Suprapubic skin (tissue), 4 donors: ENCODE measurements around the gene LUM. TPM values are rescaled to one million over a fixed set of nuclear protein-coding genes. Genes with fewer than 3 reads are reported as not detected.

ENCODE experiments used
- DNase-seq, 2 donors: peaks; one replicate each; pipeline ENCODE4 v3.0.0-alpha.2; 2019; ENCODE audit warnings: low spot score in 2 of 2
- H3K27ac ChIP-seq: fragments of 200-600 bp; sonication (generic); one replicate; pipeline ENCODE4 v1.5.1; 2019
- H3K27me3 ChIP-seq: fragments of 200-600 bp; sonication (generic); one replicate; pipeline ENCODE4 v1.5.1; 2019
- H3K36me3 ChIP-seq: fragments of 200-600 bp; sonication (generic); one replicate; pipeline ENCODE4 v1.5.1; 2019
- H3K4me1 ChIP-seq: fragments of 200-600 bp; sonication (generic); one replicate; pipeline ENCODE4 v1.5.1; 2019
- H3K4me3 ChIP-seq: fragments of 200-600 bp; sonication (generic); one replicate; pipeline ENCODE4 v1.5.1; 2019; ENCODE audit warnings: mild to moderate bottlenecking
- H3K9me3 ChIP-seq: fragments of 200-600 bp; sonication (generic); one replicate; pipeline ENCODE4 v1.5.1; 2019
- CTCF ChIP-seq, 2 donors: fragments of 200-600 bp in 1 of 2; fragments of 450-650 bp in 1 of 2; sonication (generic) in 1 of 2; IDR thresholded peaks; one replicate each; pipeline ENCODE4 v1.5.1; 2016 to 2019; ENCODE audit warnings: antibody characterized with exemption in 2 of 2, mild to moderate bottlenecking in 1 of 2, moderate library complexity in 1 of 2
- EP300 ChIP-seq: sonication (generic); formaldehyde crosslinking; IDR thresholded peaks from one replicate; pipeline ENCODE4 v1.6.1; 2017; ENCODE audit warnings: antibody characterized with exemption
- POLR2A ChIP-seq, 2 donors: fragments of 450-650 bp; IDR thresholded peaks; one replicate each; pipeline ENCODE4 v1.6.1; 2017; ENCODE audit warnings: antibody characterized with exemption in 2 of 2, mild to moderate bottlenecking in 2 of 2, moderate library complexity in 2 of 2
- POLR2AphosphoS5 ChIP-seq, 3 donors: sonication (generic); formaldehyde crosslinking; IDR thresholded peaks; one replicate each; pipeline ENCODE4 v1.6.1; 2017; ENCODE audit warnings: antibody characterized with exemption in 3 of 3
- WGBS: methylation state at CpG from one replicate; pipeline ENCODE4 v1.1.5; 2018; 5-methylcytosine and 5-hydroxymethylcytosine counted together
- total RNA-seq, 4 donors: library from RNA; depleted of rRNA; stranded (reverse); fragments of >200 nt; gene quantifications; one replicate each; pipeline ENCODE4 v1.1.0, GENCODE V29; 2016

The LUM gene
- total RNA-seq, 4 donors from 2014 or later, result 7.5 to 26.0 (median 14.1) TPM

GRCh38 chr12:91123236-91123916 is 12.1 kb upstream of the LUM start:
- TF ChIP-seq CTCF (IDR thresholded peaks at IDR 0.05) (no peak), POLR2A (IDR thresholded peaks at IDR 0.05) (no peak), EP300 (no peak), POLR2AphosphoS5 (IDR thresholded peaks at IDR 0.05) (no peak)
- no peaks in the 10 kb centered on the region for H3K36me3 ChIP-seq
- no peak for DNase-seq
- WGBS, result 88% methylated on average over 5 of the region's 5 CpGs
- H3K4me1 ChIP-seq, result peaks cover 11% of the 10 kb centered on the region
- no peak overlapping the region for H3K27ac ChIP-seq
- H3K9me3 ChIP-seq, result no peaks in the 10 kb centered on the region
- no peak overlapping the region for H3K4me3 ChIP-seq
- no peaks in the 10 kb centered on the region for H3K27me3 ChIP-seq

GRCh38 chr12:91120781-91121180 is 9.5 kb upstream of the LUM start:
- Histone ChIP-seq H3K36me3 (no peaks in the 10 kb centered on the region), H3K4me1 (no peaks in the 10 kb centered on the region), H3K9me3 (no peaks in the 10 kb centered on the region), H3K4me3 (no peak overlapping the region), H3K27ac (no peak overlapping the region), H3K27me3 (no peaks in the 10 kb centered on the region)
- DNase-seq, result no peak
- no peak for TF ChIP-seq CTCF (IDR thresholded peaks at IDR 0.05)
- TF ChIP-seq EP300, result no peak
- TF ChIP-seq POLR2AphosphoS5 (IDR thresholded peaks at IDR 0.05), result no peak
- no peak for TF ChIP-seq POLR2A (IDR thresholded peaks at IDR 0.05)

- H3K4me1 ChIP-seq, result no peaks in the 10 kb centered on the region
- DNase-seq, result no peak
- no peak for TF ChIP-seq EP300
- no peak for TF ChIP-seq CTCF (IDR thresholded peaks at IDR 0.05)
- TF ChIP-seq POLR2A (IDR thresholded peaks at IDR 0.05), result no peak
- TF ChIP-seq POLR2AphosphoS5 (IDR thresholded peaks at IDR 0.05), result no peak
- no peaks in the 10 kb centered on the region for H3K27me3 ChIP-seq
- 50% methylated on average over 1 of the region's 1 CpG for WGBS
- no peaks in the 10 kb centered on the region for H3K9me3 ChIP-seq
- H3K4me3 ChIP-seq, result no peak overlapping the region
- no peak overlapping the region for H3K27ac ChIP-seq
- H3K36me3 ChIP-seq, result no peaks in the 10 kb centered on the region
Measured at GRCh38 chr12:91119089-91119488, 7.8 kb upstream of the LUM start.

- no peaks in the 10 kb centered on the region for H3K27me3 ChIP-seq
- no peak overlapping the region for H3K27ac ChIP-seq
- no peak for DNase-seq
- H3K4me1 ChIP-seq, result peaks cover 10% of the 10 kb centered on the region
- H3K4me3 ChIP-seq, result no peak overlapping the region
- 94% methylated on average over 6 of the region's 6 CpGs for WGBS
- TF ChIP-seq POLR2AphosphoS5 (IDR thresholded peaks at IDR 0.05) (no peak), POLR2A (IDR thresholded peaks at IDR 0.05) (no peak), EP300 (no peak), CTCF (IDR thresholded peaks at IDR 0.05) (no peak)
- H3K36me3 ChIP-seq, result no peaks in the 10 kb centered on the region
- H3K9me3 ChIP-seq, result no peaks in the 10 kb centered on the region
Measured at GRCh38 chr12:91113621-91114020, 2.3 kb upstream of the LUM start.

- no peak for DNase-seq
- Histone ChIP-seq H3K9me3 (no peaks in the 10 kb centered on the region), H3K4me1 (peaks cover 10% of the 10 kb centered on the region), H3K27me3 (no peaks in the 10 kb centered on the region), H3K36me3 (no peaks in the 10 kb centered on the region), H3K27ac (peak overlapping the region; percentile 1), H3K4me3 (peak overlapping the region; percentile 20)
- TF ChIP-seq EP300 (no peak), POLR2AphosphoS5 (IDR thresholded peaks at IDR 0.05) (no peak), CTCF (IDR thresholded peaks at IDR 0.05) (no peak), POLR2A (IDR thresholded peaks at IDR 0.05) (no peak)
- 61% methylated on average over 5 of the region's 5 CpGs for WGBS
Measured at GRCh38 chr12:91110311-91110924, 876 bp downstream of the LUM start.
